Pancreas (tissue), 10 donors: Measurements from ENCODE around the gene SCGB1C2. TPM values are rescaled to one million over a fixed set of nuclear protein-coding genes. Genes with fewer than 3 reads are reported as not detected.

Source experiments
- ATAC-seq, 4 donors: fragments of 200-7000 bp; cut with Tn5 transposase; one replicate each; pipeline versions ENCODE4 v1.8.0 to v1.9.1; 2020; ENCODE audit warnings: mild to moderate bottlenecking in 4 of 4, moderate library complexity in 4 of 4
- DNase-seq, 6 donors: peaks; one replicate each; pipeline ENCODE4 v3.0.0-alpha.2; 2020
- FAIRE-seq: peaks from 2 replicates; lab custom pipeline; 2012; peaks lifted over from hg19 to GRCh38; lab: Jason Lieb, UNC
- H3K27ac ChIP-seq, 4 donors: fragments of 200-600 bp; sonication (generic); 1 replicate in 3 of 4; 2 replicates in 1 of 4; pipeline versions ENCODE4 v1.5.0 to v1.8.0; 2020
- H3K27me3 ChIP-seq, 4 donors: fragments of 200-600 bp; one replicate each; pipeline ENCODE4 v1.8.0; 2021
- H3K36me3 ChIP-seq, 3 donors: fragments of 200-600 bp; sonication (generic) in 1 of 3; one replicate each; pipeline versions ENCODE4 v1.5.0 to v1.8.0; 2020 to 2021
- H3K4me1 ChIP-seq, 3 donors: fragments of 200-600 bp; one replicate each; pipeline ENCODE4 v1.8.0; 2021
- H3K4me3 ChIP-seq, 4 donors: fragments of 200-600 bp; sonication (generic) in 2 of 4; one replicate each; pipeline versions ENCODE4 v1.5.0 to v1.8.0; 2020 to 2021
- H3K9me3 ChIP-seq, 4 donors: fragments of 200-600 bp; one replicate each; pipeline ENCODE4 v1.8.0; 2021
- WGBS, 2 donors: extraction: QIAGEN DNeasy Blood & Tissue Kit; methylation state at CpG; one replicate each; pipeline ENCODE4 v1.1.7; 2013; 5-methylcytosine and 5-hydroxymethylcytosine counted together
- intact Hi-C, 3 donors: fragments of 100-400 bp; cut with DNase I; formaldehyde crosslinking; loops; one replicate each; pipeline versions ENCODE4 v1.11.1 to v1.14.2; 2022
- polyA plus RNA-seq, 2 donors: library from polyadenylated mRNA; stranded (reverse); fragments of 200-250 nt; gene quantifications; one replicate each; pipeline ENCODE4 v1.2.3, GENCODE V29; 2013
- total RNA-seq, 6 donors: library from RNA; stranded (reverse); fragmentation: NEBNext Ultra II Directional in 4 of 6; extraction: Animal tissue kit (Norgen Biotek cat#: 25700) in 4 of 6; gene quantifications; one replicate each; pipeline versions ENCODE4 v1.2.1 to v1.2.4, GENCODE V29; 2021 to 2023
- TF ChIP-seq, protein P1 (sequence below), 4 donors: fragments of 200-600 bp; sonication (generic) in 3 of 4; IDR thresholded peaks; one replicate each; pipeline versions ENCODE4 v1.5.0 to v1.8.0; 2021; ENCODE audit warnings: antibody characterized with exemption in 4 of 4
- donor health status: healthy with polysubstance abuse.
- donor health status: DM: no; HTN: no; CAD: no; lungs with moderate emphysema.
- donor health status: DM: no; HTN: no; CAD: no.
- donor health status: control.
- donor health status: control.
- donor health status: Bipolar disorder and iron deficiency.
- donor health status: DM: yes; HTN: yes; CAD: no.
- donor health status: DM: no; HTN: no; CAD: no.
- donor health status: DM: no; HTN: no; CAD: no.
- donor health status: DM: yes; HTN: yes; CAD: no.

SCGB1C2 gene
- total and polyA plus RNA-seq, 8 donors = 0.38 to 0.55 (median 0.50) TPM; not detected in 5

DNA sequence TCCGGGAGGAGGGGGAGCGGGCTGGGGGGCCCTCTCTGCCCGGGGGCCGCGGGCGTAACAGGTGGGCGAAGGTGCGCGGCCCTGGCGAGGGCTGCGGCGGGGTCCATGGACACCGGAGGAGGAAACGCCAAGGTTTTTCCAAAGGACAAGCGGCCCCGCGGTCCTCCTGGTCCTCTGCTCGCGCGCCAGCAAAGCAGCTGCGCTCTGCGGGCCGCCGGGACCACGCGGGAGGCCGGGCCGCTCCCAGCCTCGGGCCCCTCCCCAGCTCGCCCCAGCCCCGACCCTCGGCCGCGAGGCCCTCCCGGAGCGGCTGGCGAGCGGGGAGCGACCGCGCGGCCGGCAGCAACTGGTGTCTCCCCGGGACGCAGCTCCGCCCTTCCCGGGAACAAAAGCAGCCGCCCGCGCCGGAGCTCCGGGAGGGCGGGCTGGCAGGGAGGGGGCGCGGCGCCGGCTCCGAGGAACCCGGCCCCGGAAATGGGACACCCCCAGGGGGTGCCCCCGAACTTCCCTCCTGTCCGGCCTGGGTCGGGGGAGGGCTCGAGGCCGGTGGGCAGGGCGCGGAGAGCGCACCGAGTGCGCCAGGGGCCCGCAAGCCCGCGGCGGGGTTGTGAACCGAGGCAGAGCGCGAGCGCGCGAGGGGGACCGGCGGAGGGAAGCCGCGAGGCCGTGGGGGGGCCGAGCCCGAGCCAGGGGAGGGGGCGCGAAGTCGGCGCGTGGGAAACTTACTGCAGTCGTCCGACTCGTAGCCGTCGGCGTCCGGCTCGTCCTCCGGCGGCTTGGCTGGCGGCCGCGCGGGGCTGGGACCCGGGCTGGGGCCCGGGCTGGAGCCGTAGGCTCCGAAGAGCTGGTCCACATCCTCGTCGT is 43.2 kb downstream of the SCGB1C2 start:
- DNase-seq (peak in 5 of 6 donors; percentile 37 to 76 (median 53)), FAIRE-seq (no peak)

DNA sequence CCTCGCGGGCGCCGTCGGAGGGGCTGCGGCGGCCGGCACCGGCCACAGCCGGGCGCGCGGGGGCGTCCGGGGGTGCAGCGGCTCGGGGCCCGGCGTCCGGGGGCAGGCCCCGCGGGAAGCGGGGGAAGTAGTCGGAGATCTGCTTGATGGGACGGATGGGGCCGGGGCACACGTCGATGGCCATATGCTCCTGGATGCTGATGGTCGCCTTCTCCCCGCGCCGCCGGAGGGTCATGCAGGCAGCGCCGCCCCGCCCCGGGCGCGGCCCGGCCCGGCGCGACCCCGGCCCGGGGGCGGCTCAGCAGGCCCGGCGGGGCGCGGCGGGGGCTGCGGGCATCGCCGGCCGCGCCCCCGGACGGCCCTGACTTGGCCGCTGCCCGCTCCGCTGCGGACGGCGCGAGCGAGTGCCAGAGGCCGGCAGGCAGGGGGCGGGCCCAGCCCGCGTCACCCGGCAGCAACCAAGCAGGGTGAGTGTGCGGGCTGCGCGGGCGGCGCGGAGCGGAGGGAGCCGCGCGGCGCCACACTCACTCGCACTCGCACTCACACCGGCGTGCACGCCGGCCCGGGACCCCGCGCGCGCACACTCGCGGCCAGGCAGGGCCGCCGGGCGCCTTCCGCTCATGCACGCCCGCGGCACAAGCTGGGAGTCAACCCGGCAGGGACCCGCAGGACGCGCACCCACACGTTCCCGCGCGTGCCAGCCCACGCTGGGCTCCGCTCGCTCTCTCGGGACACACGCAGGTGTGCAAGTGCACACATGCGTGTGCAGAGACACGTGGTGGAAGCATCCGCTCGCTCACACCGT is 44.1 kb downstream of the SCGB1C2 start, which contains the start of gene DOC2B:
Gene DOC2B, minus strand, starts transcription at position 406 of the 805 bp plus-strand sequence. Its CDS starts 171 bp downstream, at position 235.
- ATAC-seq = peak; percentile 62 to 69 (median 64)
- WGBS, 2 donors = 2 to 4% methylated on average over 57 to 120 of the region's 120 CpGs
- Histone ChIP-seq H3K27ac (peak within 1 kb of the TSS; percentile 51 to 75 (median 62)), H3K4me1 (peaks cover 5 to 17% (median 16%) of the 10 kb centered on the region in 3 donors), H3K36me3 (no peaks in the 10 kb centered on the region), H3K27me3 (no peaks in the 10 kb centered on the region), H3K4me3 (peak within 1 kb of the TSS; percentile 39 to 67 (median 52)), H3K9me3 (no peaks in the 10 kb centered on the region)
- intact Hi-C loops = no loop called here
- DNase-seq = peak in 5 of 6 donors; percentile 72 to 87 (median 77)
- no peak for FAIRE-seq
- TF ChIP-seq, protein P1, sequence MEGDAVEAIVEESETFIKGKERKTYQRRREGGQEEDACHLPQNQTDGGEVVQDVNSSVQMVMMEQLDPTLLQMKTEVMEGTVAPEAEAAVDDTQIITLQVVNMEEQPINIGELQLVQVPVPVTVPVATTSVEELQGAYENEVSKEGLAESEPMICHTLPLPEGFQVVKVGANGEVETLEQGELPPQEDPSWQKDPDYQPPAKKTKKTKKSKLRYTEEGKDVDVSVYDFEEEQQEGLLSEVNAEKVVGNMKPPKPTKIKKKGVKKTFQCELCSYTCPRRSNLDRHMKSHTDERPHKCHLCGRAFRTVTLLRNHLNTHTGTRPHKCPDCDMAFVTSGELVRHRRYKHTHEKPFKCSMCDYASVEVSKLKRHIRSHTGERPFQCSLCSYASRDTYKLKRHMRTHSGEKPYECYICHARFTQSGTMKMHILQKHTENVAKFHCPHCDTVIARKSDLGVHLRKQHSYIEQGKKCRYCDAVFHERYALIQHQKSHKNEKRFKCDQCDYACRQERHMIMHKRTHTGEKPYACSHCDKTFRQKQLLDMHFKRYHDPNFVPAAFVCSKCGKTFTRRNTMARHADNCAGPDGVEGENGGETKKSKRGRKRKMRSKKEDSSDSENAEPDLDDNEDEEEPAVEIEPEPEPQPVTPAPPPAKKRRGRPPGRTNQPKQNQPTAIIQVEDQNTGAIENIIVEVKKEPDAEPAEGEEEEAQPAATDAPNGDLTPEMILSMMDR (IDR thresholded peaks at IDR 0.05) = no peak

More for the DNA sequence above, 43.2 kb downstream of the SCGB1C2 start:
- WGBS, 2 donors = 1% methylated on average over 78 to 112 of the region's 112 CpGs
- Histone ChIP-seq H3K36me3 (no peaks in the 10 kb centered on the region), H3K9me3 (no peaks in the 10 kb centered on the region), H3K4me3 (peak overlapping the region; percentile 39 to 67 (median 52)), H3K27ac (peak overlapping the region in 2 of 4 donors; percentile 68 to 73), H3K27me3 (no peaks in the 10 kb centered on the region), H3K4me1 (peaks cover 5 to 17% (median 16%) of the 10 kb centered on the region in 3 donors)
- intact Hi-C loops = no loop called here
- TF ChIP-seq, protein P1 (IDR thresholded peaks at IDR 0.05) = no peak
- ATAC-seq = peak in 3 of 4 donors; percentile 4 to 38 (median 11)

DNA sequence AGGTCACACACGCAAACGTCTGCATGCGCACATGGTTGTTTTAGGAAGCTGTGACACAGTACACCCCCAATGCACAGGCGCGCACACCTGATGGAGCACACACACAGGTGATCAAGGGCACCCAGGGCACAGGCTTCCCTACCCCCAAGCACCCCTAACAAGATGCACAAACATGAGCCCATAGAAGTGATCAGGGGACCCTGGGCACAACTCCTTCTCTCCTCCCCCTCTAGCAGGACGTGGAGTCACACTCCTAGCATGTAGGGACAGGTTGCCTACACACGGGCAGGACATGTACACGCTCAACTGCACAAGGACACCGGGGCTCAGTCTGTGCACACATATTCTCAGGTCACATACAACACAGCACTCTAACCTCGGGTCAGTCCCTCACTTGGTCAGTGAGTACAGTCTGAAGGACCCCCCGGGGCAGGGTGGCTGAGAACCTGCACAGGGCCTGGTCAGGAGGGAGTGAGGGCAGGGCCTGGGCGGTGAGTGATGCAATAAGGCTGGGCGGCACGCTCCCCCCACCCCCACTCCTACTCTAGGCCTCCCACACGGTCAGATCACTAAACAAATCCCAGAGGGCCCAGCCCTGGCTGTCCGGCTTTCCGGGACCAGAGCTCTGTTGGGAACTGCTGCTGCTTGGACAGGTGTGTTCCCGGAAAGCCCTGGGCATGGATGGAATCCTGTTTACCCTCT is 44.8 kb downstream of the SCGB1C2 start:
- intact Hi-C loops = no loop called here
- no peak for FAIRE-seq
- WGBS, 2 donors = 22 to 35% methylated on average over 18 of the region's 18 CpGs
- Histone ChIP-seq H3K27me3 (no peaks in the 10 kb centered on the region), H3K9me3 (no peaks in the 10 kb centered on the region), H3K27ac (peak overlapping the region; percentile 51 to 85 (median 65)), H3K4me1 (peaks cover 5 to 17% (median 16%) of the 10 kb centered on the region in 3 donors), H3K36me3 (no peaks in the 10 kb centered on the region), H3K4me3 (peak overlapping the region in 3 of 4 donors; percentile 19 to 59 (median 44))
- peak; percentile 85 to 96 (median 93) for DNase-seq
- TF ChIP-seq, protein P1 (IDR thresholded peaks at IDR 0.05) = no peak
- ATAC-seq = peak; percentile 84 to 89 (median 86)

DNA sequence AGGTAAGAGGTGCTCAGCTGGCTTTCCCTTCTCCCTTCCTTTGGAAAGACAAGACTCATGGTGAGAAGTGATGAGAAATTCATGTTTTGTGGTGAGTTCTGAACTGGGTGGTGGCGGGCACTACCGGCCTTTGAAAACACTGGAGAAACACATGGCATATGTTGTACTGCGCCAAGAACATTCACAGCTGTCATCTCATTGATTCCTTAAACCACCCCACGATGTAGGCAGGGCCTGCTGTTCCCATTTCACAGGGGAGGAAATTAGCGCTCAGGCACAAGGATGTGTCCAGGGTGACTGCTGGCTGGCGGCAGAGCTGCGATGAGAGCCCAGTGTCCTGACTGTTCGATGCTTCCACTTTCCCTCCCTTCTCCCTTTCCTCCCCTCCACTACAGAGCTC is 45.7 kb downstream of the SCGB1C2 start:
- peak in 2 of 6 donors; percentile 46 to 50 for DNase-seq

More for the DNA sequence above, 45.7 kb downstream of the SCGB1C2 start:
- H3K9me3 ChIP-seq = no peaks in the 10 kb centered on the region
- no peaks in the 10 kb centered on the region for H3K36me3 ChIP-seq
- ATAC-seq (peak; percentile 8 to 23 (median 10)), FAIRE-seq (no peak)
- TF ChIP-seq, protein P1 (IDR thresholded peaks at IDR 0.05) = no peak
- no peaks in the 10 kb centered on the region for H3K27me3 ChIP-seq
- intact Hi-C loops = no loop called here
- peak overlapping the region in 1 of 4 donors; percentile 17 for H3K4me3 ChIP-seq
- peak overlapping the region; percentile 45 to 85 (median 63) for H3K27ac ChIP-seq
- WGBS, 2 donors = 47 to 52% methylated on average over 8 of the region's 8 CpGs
- H3K4me1 ChIP-seq = peaks cover 5 to 17% (median 16%) of the 10 kb centered on the region in 3 donors
